HepG2 (cell line): ENCODE measurements around the gene TTLL11. TPM values are rescaled to one million over a fixed set of nuclear protein-coding genes. Genes with fewer than 3 reads are reported as not detected.

Experiments
- ATAC-seq: fragments of 200-7000 bp; cut with Tn5 transposase; 3 replicates; pipeline ENCODE4 v1.9.1; 2020; ENCODE audit warnings: mild to moderate bottlenecking, moderate library complexity
- BruUV-seq: library from RNA; stranded (reverse); fragments of 400-500 nt; replicated peaks from 2 replicates; lab custom pipeline; 2021; lab: Mats Ljungman, UMichigan
- CTCF ChIA-PET: fragments of 300-600 bp; formaldehyde crosslinking; extraction: SDS; loops from one replicate; lab custom pipeline; 2021; ENCODE audit warnings: low total read pairs, inconsistent platforms, low intra/inter-chr PET ratio; lab: Yijun Ruan, JAX
- POLR2A ChIA-PET: fragments of 350-600 bp; sonication (Branson Sonifier 250); formaldehyde crosslinking; loops from one replicate; lab custom pipeline; 2020; ENCODE audit warnings: antibody characterized with exemption, inconsistent platforms; lab: Yijun Ruan, JAX
- DNase-seq: peaks from one replicate; pipeline ENCODE4 v3.0.0-alpha.2; 2015; ENCODE audit warnings: low spot score
- FAIRE-seq: peaks from 3 replicates; lab custom pipeline; 2011; peaks lifted over from hg19 to GRCh38; lab: Jason Lieb, UNC
- H2AFZ ChIP-seq: one replicate; pipeline ENCODE4 v1.6.1; 2011; ENCODE audit warnings: low read length, inconsistent platforms
- H3K27ac ChIP-seq: fragments of 300-600 bp; 3 replicates; pipeline ENCODE4 v1.8.0; 2011; ENCODE audit warnings: mixed run types, mild to moderate bottlenecking, mixed read lengths, low read length, inconsistent platforms; ENCODE audit not compliant: insufficient read depth; ENCODE audit errors: extremely low read length
- H3K27me3 ChIP-seq, 2 experiments: fragments of 200-600 bp in 1 of 2; 2 replicates in 1 of 2; 3 replicates in 1 of 2; pipeline versions ENCODE4 v1.6.0 to v1.8.0; 2011; ENCODE audit warnings: low read length in 2 of 2, mild to moderate bottlenecking in 2 of 2, moderate library complexity in 2 of 2, inconsistent platforms in 1 of 2; ENCODE audit not compliant: insufficient read depth in 2 of 2, control insufficient read depth in 1 of 2
- H3K36me3 ChIP-seq, 2 experiments: fragments of 200-600 bp in 1 of 2; replicated peaks in 1 of 2; 2 replicates in 1 of 2; 3 replicates in 1 of 2; pipeline versions ENCODE4 v1.5.1 to v1.8.0; 2011; ENCODE audit warnings: low read length in 2 of 2, inconsistent platforms in 1 of 2; ENCODE audit not compliant: insufficient read depth in 2 of 2, control insufficient read depth in 1 of 2
- H3K4me1 ChIP-seq: 2 replicates; pipeline ENCODE4 v1.5.1; 2012; ENCODE audit warnings: low read length, inconsistent platforms; ENCODE audit not compliant: insufficient read depth
- H3K4me2 ChIP-seq: 2 replicates; pipeline ENCODE4 v1.6.0; 2011; ENCODE audit warnings: low read depth, low read length, inconsistent platforms
- H3K4me3 ChIP-seq, 3 experiments: fragments of 200-600 bp in 1 of 3; sonication (generic), shearing (Covaris generic) in 1 of 3; replicated peaks in 1 of 3; 2 replicates each; pipeline ENCODE4 v1.5.1; 2011 to 2016; ENCODE audit warnings: low read length in 3 of 3, inconsistent platforms in 2 of 3, low read depth in 2 of 3, mild to moderate bottlenecking in 2 of 3, control low read depth in 1 of 3, mixed read lengths in 1 of 3; ENCODE audit not compliant: insufficient read depth in 1 of 3
- H3K79me2 ChIP-seq: one replicate; pipeline ENCODE4 v1.6.1; 2011; ENCODE audit warnings: low read length, inconsistent platforms; ENCODE audit not compliant: insufficient read depth
- H3K9ac ChIP-seq: 2 replicates; pipeline ENCODE4 v1.6.0; 2011; ENCODE audit warnings: mild to moderate bottlenecking, low read depth, low read length, inconsistent platforms; ENCODE audit not compliant: insufficient read depth
- H3K9me3 ChIP-seq: 2 replicates; pipeline ENCODE4 v1.5.1; 2012; ENCODE audit warnings: mild to moderate bottlenecking, low read length
- H4K20me1 ChIP-seq: 2 replicates; pipeline ENCODE4 v1.6.0; 2011; ENCODE audit warnings: inconsistent platforms, mild to moderate bottlenecking, low read length, moderate library complexity; ENCODE audit not compliant: insufficient read depth
- AGO1 ChIP-seq: fragments of 200-400 bp; formaldehyde crosslinking; IDR thresholded peaks from 2 replicates; pipeline ENCODE4 v1.6.1; 2017; ENCODE audit warnings: mild to moderate bottlenecking, low read depth, low read length, moderate library complexity; ENCODE audit not compliant: poor library complexity, severe bottlenecking
- DMAP1 ChIP-seq: IDR thresholded peaks from 2 replicates; pipeline ENCODE4 v1.6.1; 2016
- E2F2 ChIP-seq: sonication (generic); formaldehyde crosslinking; IDR thresholded peaks from 2 replicates; pipeline ENCODE4 v1.4.0; 2020; ENCODE audit warnings: missing genetic modification reagents, borderline replicate concordance
- EED ChIP-seq: sonication (generic); formaldehyde crosslinking; IDR thresholded peaks from 2 replicates; pipeline ENCODE4 v1.5.0; 2020; ENCODE audit warnings: mild to moderate bottlenecking, missing genetic modification reagents
- FIP1L1 ChIP-seq: fragments of 200-400 bp; formaldehyde crosslinking; IDR thresholded peaks from 2 replicates; pipeline ENCODE4 v1.6.1; 2018; ENCODE audit warnings: low read depth, mild to moderate bottlenecking, low read length, moderate library complexity, borderline replicate concordance; ENCODE audit not compliant: insufficient read depth
- GATAD1 ChIP-seq: IDR thresholded peaks from 2 replicates; pipeline ENCODE4 v1.6.1; 2016; ENCODE audit warnings: missing genetic modification reagents, missing compliant biosample characterization
- MATR3 ChIP-seq: sonication (generic); formaldehyde crosslinking; IDR thresholded peaks from 2 replicates; pipeline ENCODE4 v1.4.0; 2020; ENCODE audit warnings: missing genetic modification reagents
- MBD4 ChIP-seq: IDR thresholded peaks from 2 replicates; pipeline ENCODE4 v1.6.1; 2012; ENCODE audit warnings: low read length, inconsistent platforms, borderline replicate concordance
- NFIC ChIP-seq: IDR thresholded peaks from 2 replicates; pipeline ENCODE4 v1.6.1; 2012; ENCODE audit warnings: mild to moderate bottlenecking, low read length, inconsistent platforms
- NFYB ChIP-seq: sonication (generic); formaldehyde crosslinking; IDR thresholded peaks from 2 replicates; pipeline ENCODE4 v1.4.0; 2020; ENCODE audit warnings: missing genetic modification reagents
- SIN3B ChIP-seq: fragments of 150-350 bp; IDR thresholded peaks from 2 replicates; pipeline ENCODE4 v1.6.1; 2014; ENCODE audit warnings: low read length
- TP53 ChIP-seq: sonication (generic); formaldehyde crosslinking; conservative IDR thresholded peaks from 2 replicates; pipeline ENCODE4 v1.4.0; 2020; ENCODE audit warnings: missing genetic modification reagents
- ZBED4 ChIP-seq: sonication (generic); formaldehyde crosslinking; IDR thresholded peaks from 2 replicates; pipeline ENCODE4 v1.4.0; 2020; ENCODE audit warnings: missing genetic modification reagents, borderline replicate concordance
- ZBTB46 ChIP-seq: sonication (generic); formaldehyde crosslinking; IDR thresholded peaks from 2 replicates; pipeline ENCODE4 v1.4.0; 2020; ENCODE audit warnings: mild to moderate bottlenecking, missing genetic modification reagents, borderline replicate concordance
- whole genome bisulfite sequencing: methylation state at CpG from one replicate; pipeline ENCODE4 v1.1.6; 2017; ENCODE audit warnings: low lambda C conversion rate; 5-methylcytosine and 5-hydroxymethylcytosine counted together
- in situ Hi-C: cut with HindIII; loops from 2 replicates; pipeline ENCODE4 v1.10.0; 2017; ENCODE audit warnings: low pct_unique_long_range_greater_than_20kb; ENCODE audit not compliant: extremely low pct_ligation_motif_present
- intact Hi-C: fragments of 100-400 bp; cut with micrococcal nuclease; formaldehyde crosslinking; loops from one replicate; pipeline ENCODE4 v1.10.0; 2022; ENCODE audit not compliant: unreplicated experiment
- polyA plus RNA-seq, 8 experiments: library from polyadenylated mRNA; depleted of rRNA in 3 of 8; stranded (reverse) in 7 of 8; unstranded in 1 of 8; fragments of >200 nt; fragmentation: Illumina TruSeq in 4 of 8; extraction: Trizol in 4 of 8; gene quantifications; 2 replicates each; pipeline versions ENCODE4 v1.2.1 to v1.2.3, GENCODE V29; 2011 to 2016; ENCODE audit warnings: low read depth in 4 of 8, missing spikeins in 1 of 8, mixed read lengths in 1 of 8; ENCODE audit not compliant: insufficient read depth in 1 of 8
- total RNA-seq, 5 experiments: library from RNA; depleted of rRNA; stranded (reverse); fragments of >200 nt; fragmentation: Illumina TruSeq; extraction: Trizol; gene quantifications; 2 replicates each; pipeline ENCODE4 v1.2.3, GENCODE V29; 2016; ENCODE audit warnings: low read depth in 1 of 5

Gene TTLL11
- total and polyA plus RNA-seq, 2 of the 13 experiments (the other 11 are each of a cell fraction or from before 2014, with no cell fraction given), result 4.5 to 5.2 TPM

GRCh38 chr9:121783111-121783510, 310.0 kb downstream of the TTLL11 start:
- H2AFZ ChIP-seq, result no peak overlapping the region
- no peak overlapping the region for H3K4me2 ChIP-seq
- no peaks in the 10 kb centered on the region for H3K27me3 ChIP-seq
- FAIRE-seq (no peak), ATAC-seq (no peak), DNase-seq (no peak)
- ChIA-PET CTCF (no interaction called here), POLR2A (no interaction called here)
- no peak overlapping the region for H3K4me3 ChIP-seq
- peaks cover 32 to 42% of the 10 kb centered on the region in 2 experiments; a peak in 4 of 5 replicates for H3K36me3 ChIP-seq
- H4K20me1 ChIP-seq, result no peaks in the 10 kb centered on the region
- no peaks in the 10 kb centered on the region for H3K4me1 ChIP-seq
- H3K9me3 ChIP-seq, result no peaks in the 10 kb centered on the region
- TF ChIP-seq EED (CRISPR knock-in tag) (no peak), FIP1L1 (no peak), ZBED4 (CRISPR knock-in tag) (no peak), MATR3 (CRISPR knock-in tag) (no peak), MBD4 (no peak), NFIC (no peak), E2F2 (CRISPR knock-in tag) (no peak), ZBTB46 (no peak), NFYB (CRISPR knock-in tag) (no peak), GATAD1 (no peak), TP53 (CRISPR knock-in tag) (no peak), AGO1 (no peak), SIN3B (no peak), DMAP1 (CRISPR knock-in tag) (no peak)
- H3K9ac ChIP-seq, result no peak overlapping the region
- H3K79me2 ChIP-seq, result no peaks in the 10 kb centered on the region
- intact Hi-C loops (no loop called here), in situ Hi-C loops (no loop called here)
- WGBS, result 100% methylated on average over 1 of the region's 2 CpGs
- no TSS peak for BruUV-seq
- H3K27ac ChIP-seq, result no peak overlapping the region
